Measurements from ENCODE around the gene KCNK4.

The KCNK4 gene

DNA sequence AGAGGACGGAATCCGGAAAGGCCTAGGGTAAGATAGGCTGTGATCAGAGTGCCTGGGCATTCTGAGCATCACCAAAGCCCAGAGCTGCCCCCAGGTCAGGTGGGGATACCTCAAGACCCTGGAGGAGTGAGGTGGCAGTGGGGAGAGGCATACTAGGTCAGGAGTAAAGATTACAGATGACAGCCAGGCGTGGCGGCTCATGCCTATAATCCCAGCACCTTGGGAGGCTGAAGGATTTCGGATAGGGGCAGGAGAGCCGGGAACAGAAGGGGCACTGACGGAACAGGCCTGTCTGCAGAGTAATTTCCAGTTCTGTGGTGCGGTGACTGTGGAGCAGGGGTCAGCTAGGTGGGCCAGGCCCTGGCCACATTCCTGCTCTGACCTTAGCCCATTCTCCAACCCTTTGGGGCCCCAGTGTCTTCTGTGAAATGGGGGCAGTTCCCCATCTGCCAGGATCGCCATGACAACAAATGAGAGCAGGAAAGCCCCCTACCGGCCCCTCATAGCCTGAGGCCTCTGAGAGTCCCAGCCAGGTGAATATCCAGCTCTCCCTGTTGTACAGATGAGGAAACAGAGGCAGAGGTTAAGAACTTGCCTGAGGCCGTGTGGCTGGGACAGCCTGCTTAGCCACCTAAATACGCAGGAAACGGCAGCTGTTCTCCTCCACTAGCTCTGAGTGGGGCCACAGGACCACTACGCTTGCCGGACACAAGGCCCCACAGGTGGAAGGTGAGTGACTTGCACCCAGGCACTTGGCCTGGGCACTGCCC, 15.9 kb upstream of the KCNK4 start:
- Mint-ChIP-seq H3K27ac (no peak overlapping the region), H3K9me3 (no peaks in the 10 kb centered on the region), H3K4me3 (no peak overlapping the region), H3K27me3 (no peaks in the 10 kb centered on the region), H3K4me1 (ENCODE audit: low read depth) (peaks cover 14% of the 10 kb centered on the region), H3K36me3 (ENCODE audit: low read depth) (peaks cover 43% of the 10 kb centered on the region)
- DNase-seq = no peak

DNA sequence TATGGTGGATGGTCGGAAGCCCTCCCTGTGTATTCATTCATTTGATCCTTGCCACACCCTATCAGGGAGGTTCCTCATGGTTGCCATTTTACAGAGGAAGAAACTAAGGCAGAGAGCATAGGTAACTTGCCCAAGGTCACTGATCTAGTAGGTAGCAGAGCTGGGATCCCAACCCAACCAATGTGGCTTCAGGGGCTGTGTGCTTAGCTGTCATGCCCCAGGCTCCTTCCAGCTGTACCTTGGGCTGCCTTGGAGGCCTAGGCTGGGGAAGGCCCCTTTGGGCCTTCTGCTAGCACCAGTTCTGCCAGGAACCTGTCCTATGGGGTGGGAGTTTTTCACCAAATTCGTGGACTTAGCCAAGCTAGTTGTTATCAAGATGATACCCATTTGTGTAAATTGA, 15.3 kb upstream of the KCNK4 start:
- Mint-ChIP-seq H3K36me3 (ENCODE audit: low read depth) (peaks cover 39% of the 10 kb centered on the region), H3K9me3 (no peaks in the 10 kb centered on the region), H3K4me1 (ENCODE audit: low read depth) (peaks cover 14% of the 10 kb centered on the region), H3K27me3 (no peaks in the 10 kb centered on the region), H3K4me3 (no peak overlapping the region), H3K27ac (peak overlapping the region; percentile 44)
- no peak for DNase-seq

DNA sequence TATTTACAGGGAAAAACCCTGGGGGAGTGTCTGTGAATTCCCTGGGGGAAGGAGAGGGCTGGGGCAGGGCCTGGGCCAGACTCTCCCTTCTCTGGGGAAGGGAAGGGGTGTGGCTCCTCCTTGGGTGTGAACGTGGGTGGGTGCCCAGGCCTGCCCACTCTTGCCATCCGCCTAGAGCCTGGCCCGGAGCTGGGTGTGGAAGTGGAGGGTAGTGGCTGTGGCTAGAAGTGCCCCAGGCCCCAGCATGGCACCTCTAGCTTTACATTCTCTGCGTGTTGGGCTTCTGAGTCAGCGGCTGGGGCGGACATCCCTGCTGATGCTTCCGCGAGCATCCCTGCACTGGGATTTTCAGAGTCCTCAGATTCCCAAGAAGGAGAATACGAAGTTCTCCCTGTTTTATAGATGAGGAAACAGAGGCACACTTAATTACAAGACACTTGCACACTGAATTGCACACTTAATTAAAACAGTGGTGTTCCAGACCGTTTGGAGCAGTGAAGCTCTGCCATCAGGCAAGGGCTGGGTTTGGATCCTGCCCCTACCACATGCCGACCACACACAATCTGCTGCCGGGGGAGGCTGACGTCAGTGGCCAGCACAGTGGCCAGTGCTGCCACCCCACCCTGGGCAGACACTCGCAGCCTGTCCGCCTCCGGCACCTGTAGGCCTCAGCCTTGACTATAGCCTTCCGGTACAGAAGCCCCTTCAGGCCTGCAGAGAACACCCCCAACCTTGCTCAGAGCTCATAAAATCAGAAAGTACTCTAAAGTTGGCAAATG, 14.3 kb upstream of the KCNK4 start:
- no peaks in the 10 kb centered on the region for H3K9me3 Mint-ChIP-seq
- H3K4me1 Mint-ChIP-seq (ENCODE audit: low read depth) = peaks cover 12% of the 10 kb centered on the region
- no peak overlapping the region for H3K4me3 Mint-ChIP-seq
- H3K27me3 Mint-ChIP-seq = no peaks in the 10 kb centered on the region
- H3K36me3 Mint-ChIP-seq (ENCODE audit: low read depth) = peaks cover 45% of the 10 kb centered on the region
- no peak overlapping the region for H3K27ac Mint-ChIP-seq
- no peak for DNase-seq

DNA sequence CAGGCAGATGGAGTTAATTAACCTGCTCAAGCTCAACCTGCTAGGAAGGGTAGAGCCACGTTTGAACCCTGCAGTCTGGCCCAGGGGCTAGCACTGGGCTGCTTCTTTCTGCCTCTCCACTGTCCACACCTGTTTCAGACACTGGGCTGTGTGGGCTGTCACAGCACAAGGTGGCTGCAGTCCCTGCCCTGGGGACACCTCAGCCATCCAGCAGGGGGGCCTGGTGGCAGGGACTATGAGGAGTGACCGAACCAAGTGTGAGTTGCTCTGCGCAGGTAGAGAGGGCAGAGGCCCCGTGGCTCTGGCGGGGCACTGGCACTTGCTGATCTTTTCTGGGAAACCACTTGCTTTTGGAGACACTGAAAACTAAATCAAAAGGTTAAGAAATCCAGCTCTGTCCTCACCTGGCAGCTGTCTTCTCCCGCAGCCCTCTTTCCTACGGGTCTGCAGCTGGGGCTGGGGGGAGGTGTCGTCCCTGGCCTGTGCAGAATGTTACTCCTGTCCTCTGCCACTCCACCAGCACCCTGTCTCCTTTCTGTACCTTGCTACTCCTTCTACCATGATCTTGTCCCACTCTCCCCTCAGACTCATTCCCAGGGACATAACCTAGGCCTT, 12.4 kb upstream of the KCNK4 start:
- DNase-seq = no peak
- peaks cover 47% of the 10 kb centered on the region for H3K36me3 Mint-ChIP-seq (ENCODE audit: low read depth)
- no peaks in the 10 kb centered on the region for H3K27me3 Mint-ChIP-seq
- H3K9me3 Mint-ChIP-seq = no peaks in the 10 kb centered on the region
- H3K27ac Mint-ChIP-seq = no peak overlapping the region
- H3K4me1 Mint-ChIP-seq (ENCODE audit: low read depth) = peaks cover 11% of the 10 kb centered on the region
- H3K4me3 Mint-ChIP-seq = no peak overlapping the region

DNA sequence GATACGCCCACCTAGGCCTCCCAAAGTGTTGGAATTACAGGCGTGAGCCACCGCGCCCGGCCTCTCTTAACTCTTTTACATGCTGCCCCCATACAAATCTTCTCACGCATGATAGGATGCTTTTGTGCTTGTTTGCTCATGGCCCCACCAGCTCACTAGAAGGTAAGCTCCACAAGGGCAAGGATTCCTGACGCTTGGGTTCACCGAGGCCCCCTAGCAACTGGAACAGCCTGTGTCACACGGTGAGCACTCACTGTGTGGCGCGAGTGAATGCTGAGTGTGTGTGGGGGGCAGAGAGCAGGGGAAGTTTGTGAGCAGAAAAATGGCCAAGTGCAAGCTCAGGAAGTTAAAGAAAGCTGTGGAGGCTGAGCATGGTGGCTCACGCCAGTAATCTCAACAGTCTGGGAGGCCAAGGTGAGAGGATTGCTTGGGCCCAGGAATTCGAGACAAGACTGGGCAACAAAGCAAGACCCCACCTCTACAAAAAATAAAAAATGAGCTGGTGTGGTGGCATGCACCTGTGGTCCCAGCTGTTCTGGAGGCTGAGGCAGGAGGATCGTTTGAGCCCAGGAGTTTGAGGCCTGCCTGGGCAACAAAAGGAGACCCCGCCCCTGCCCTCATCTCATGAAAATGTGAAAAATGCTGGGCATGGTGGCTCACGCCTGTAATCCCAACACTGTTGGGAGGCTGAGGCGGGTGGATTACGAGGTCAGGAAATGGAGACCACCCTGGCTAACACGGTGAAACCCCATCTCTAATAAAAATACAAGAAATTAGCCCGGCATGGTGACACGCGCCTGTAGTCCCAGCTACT, 8.9 kb upstream of the KCNK4 start:
- Mint-ChIP-seq H3K27me3 (no peaks in the 10 kb centered on the region), H3K36me3 (ENCODE audit: low read depth) (peaks cover 28% of the 10 kb centered on the region), H3K4me3 (no peak overlapping the region), H3K9me3 (no peaks in the 10 kb centered on the region), H3K4me1 (ENCODE audit: low read depth) (peaks cover 25% of the 10 kb centered on the region), H3K27ac (no peak overlapping the region)
- no peak for DNase-seq

DNA sequence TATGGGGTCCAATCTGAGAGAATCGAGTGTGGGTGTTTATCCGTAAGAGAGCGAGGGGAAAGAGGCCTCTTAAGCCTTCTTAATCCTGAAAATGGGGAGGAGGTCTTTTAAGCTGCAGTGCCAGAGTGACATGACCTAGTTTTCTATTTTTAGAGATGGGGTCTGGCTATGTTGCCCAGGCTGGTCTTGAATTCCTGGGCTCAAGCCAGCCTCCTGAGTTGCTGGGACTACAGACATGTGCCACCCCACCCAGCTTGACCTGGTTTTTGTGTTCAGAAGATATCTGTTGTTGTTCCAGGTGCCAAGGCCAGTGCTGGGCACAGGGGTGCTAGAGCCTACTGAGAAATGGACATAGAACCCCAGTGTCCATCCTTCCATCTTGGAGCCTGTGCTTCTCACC, 8.0 kb upstream of the KCNK4 start:
- peaks cover 25% of the 10 kb centered on the region for H3K4me1 Mint-ChIP-seq (ENCODE audit: low read depth)
- H3K36me3 Mint-ChIP-seq (ENCODE audit: low read depth) = peaks cover 26% of the 10 kb centered on the region
- H3K27me3 Mint-ChIP-seq = no peaks in the 10 kb centered on the region
- H3K9me3 Mint-ChIP-seq = no peaks in the 10 kb centered on the region
- H3K27ac Mint-ChIP-seq = peak overlapping the region; percentile 97
- H3K4me3 Mint-ChIP-seq = peak overlapping the region; percentile 84
- DNase-seq = no peak

DNA sequence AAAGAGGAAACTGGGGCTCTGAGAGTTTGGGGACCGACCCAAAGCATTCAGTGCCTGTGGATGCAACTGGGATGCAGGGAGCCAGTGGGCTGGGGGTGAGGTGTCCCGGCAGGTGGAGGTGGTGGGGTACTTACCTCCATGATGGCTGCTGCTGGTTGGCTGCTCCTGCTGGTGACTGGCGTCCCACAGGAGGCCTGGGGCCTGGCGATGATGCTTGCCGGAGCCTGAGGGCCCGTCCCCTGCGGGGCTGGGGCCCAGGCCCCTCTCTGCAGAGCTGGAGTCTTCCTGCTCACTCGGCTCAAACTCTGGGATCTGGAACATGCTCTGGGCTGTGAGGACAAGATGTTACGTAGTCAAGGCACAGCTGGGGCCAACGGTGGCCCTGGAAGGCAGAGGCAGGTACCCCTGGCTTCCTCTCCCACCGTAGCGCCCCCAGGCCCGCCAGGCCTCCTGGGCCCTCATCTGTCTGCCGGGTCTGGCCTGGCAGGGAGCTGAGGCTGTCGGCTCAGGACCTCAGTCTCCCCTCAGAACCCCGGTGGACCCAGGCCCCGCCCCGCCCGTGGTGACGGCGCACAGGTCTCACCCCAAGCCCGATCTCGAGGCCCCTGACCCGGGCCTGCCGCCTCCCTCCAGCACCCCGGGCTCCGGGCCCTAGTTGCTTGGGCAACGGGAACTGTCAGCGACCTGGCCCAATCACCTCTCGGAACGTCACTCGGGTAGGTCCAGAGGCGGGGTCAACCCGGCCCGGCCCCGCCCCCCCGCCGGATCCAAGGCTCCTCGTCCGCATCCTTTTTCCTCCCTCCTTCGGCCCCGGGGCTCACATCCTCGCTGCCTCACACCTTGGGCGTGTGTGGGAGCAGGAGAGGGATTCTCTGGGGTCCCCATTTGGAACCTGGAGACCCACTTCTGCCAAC, 6.8 kb upstream of the KCNK4 start, which contains the start of gene BAD:
Gene BAD (minus strand): TSS at position 618 of the 914 bp plus-strand sequence. CDS start 297 bp downstream, at position 321.
- no peaks in the 10 kb centered on the region for H3K27me3 Mint-ChIP-seq
- peaks cover 20% of the 10 kb centered on the region for H3K36me3 Mint-ChIP-seq (ENCODE audit: low read depth)
- DNase-seq = peak; percentile 95
- peak within 1 kb of the TSS; percentile 98 for H3K27ac Mint-ChIP-seq
- peaks cover 20% of the 10 kb centered on the region for H3K4me1 Mint-ChIP-seq (ENCODE audit: low read depth)
- H3K4me3 Mint-ChIP-seq = peak within 1 kb of the TSS; percentile 84
- H3K9me3 Mint-ChIP-seq = no peaks in the 10 kb centered on the region

DNA sequence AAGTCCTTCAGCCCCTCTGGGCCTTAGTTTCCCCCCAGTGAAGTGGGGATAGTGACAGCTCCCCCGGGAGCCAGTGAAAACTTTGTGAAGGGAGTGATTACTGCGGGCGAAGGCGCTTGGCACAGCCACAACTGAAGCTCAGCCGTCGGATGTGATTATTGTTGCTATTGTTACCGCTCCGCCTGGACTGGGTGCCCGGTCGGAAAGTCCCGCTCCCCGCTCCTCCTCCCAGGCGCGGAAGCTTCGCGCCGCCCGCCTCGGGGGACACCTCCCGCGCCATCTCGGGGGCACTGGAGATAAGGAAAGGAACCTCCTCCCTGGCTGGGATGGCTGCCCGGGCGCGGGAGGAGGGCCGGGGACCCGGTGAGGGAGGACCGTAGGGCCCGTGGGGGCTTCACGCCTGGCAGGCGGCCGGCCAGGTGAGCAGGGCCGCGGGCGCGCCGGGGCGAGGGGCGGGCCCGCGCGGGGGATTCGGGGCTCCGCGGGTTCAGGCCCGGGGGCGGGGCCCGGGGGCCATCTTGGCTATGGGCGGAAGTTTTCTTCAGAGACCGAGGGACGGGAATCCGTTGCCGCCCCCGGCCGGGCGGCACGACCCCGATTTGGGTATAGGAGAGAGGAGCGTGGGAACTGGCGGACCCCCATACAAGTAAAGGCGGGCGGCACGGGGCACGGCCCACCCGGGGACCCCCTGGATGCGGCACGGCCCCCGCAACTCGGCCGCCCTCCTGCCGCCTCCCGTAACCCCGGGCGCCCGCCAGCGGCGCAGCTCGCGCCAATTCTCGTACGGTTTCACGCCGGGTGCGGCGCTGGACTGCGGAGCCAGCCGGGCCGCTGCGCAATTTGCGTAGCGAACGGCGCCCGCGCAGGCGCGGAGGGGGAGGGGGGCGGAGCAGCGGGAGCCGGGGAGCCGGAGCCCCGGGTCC, 5.9 kb upstream of the KCNK4 start, which contains the start of gene GPR137:
Gene GPR137 (plus strand): TSS at position 887 of the 923 bp plus-strand sequence. CDS start 677 bp downstream, outside the sequence.
- H3K27me3 Mint-ChIP-seq = peaks cover under 1% of the 10 kb centered on the region
- no peaks in the 10 kb centered on the region for H3K9me3 Mint-ChIP-seq
- DNase-seq = peak; percentile 99
- peaks cover 18% of the 10 kb centered on the region for H3K36me3 Mint-ChIP-seq (ENCODE audit: low read depth)
- peaks cover 20% of the 10 kb centered on the region for H3K4me1 Mint-ChIP-seq (ENCODE audit: low read depth)
- H3K4me3 Mint-ChIP-seq = peak within 1 kb of the TSS; percentile 84
- peak within 1 kb of the TSS; percentile 98 for H3K27ac Mint-ChIP-seq

DNA sequence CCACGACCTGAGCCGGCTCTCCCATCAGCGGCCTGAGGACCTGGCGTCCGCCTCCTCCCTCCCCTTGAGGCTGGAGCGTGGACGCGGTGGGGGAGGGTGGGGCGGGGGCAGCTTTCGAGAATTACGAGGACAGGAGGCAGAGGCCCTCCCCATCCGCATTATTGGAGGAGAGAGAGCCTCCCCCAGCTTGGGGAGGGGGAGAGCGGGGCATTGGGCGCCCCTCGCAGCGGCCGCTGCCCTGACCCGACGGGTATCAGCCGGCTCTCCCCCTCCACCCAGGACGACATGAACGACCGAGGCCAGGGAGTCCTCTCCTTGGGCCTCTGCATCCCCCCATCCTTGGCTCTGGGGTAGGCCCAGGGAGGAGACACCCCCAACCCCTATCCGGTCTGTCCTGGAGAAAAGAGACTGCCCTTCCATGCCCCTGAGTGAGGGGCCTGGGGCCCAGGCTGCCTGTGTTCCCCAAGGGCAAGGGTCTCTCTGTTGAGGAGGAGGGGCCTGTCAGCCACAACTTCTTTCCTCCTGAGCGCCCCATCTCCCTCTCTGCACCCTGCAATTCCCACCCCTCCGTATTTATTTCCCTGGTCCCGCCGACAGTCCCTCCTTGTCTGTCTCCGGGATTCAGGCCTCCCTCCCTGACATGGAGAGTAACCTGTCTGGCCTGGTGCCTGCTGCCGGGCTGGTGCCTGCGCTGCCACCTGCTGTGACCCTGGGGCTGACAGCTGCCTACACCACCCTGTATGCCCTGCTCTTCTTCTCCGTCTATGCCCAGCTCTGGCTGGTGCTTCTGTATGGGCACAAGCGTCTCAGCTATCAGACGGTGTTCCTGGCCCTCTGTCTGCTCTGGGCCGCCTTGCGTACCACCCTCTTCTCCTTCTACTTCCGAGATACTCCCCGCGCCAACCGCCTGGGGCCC, 5.0 kb upstream of the KCNK4 start:
- Mint-ChIP-seq H3K27me3 (peaks cover 10% of the 10 kb centered on the region), H3K27ac (peak overlapping the region; percentile 78), H3K36me3 (ENCODE audit: low read depth) (peaks cover 17% of the 10 kb centered on the region), H3K4me3 (peak overlapping the region; percentile 75), H3K9me3 (no peaks in the 10 kb centered on the region), H3K4me1 (ENCODE audit: low read depth) (peaks cover 23% of the 10 kb centered on the region)
- peak; percentile 43 for DNase-seq

DNA sequence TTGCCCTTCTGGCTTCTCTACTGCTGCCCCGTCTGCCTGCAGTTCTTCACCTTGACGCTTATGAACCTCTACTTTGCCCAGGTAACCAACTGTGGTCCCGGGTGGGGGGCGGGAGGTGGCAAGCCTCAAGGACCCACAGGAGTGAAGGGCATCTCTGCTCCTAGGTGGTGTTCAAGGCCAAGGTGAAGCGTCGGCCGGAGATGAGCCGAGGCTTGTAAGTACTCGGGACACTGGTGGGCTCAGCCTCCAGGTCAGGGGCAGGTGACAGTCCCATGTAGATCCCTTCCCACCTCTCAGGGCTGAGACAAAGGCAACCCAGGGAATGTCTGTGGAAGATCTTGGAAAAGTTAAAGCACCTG, 4.3 kb upstream of the KCNK4 start:
- no peak for DNase-seq
- H3K9me3 Mint-ChIP-seq = no peaks in the 10 kb centered on the region
- H3K4me1 Mint-ChIP-seq (ENCODE audit: low read depth) = peaks cover 23% of the 10 kb centered on the region
- peaks cover 10% of the 10 kb centered on the region for H3K36me3 Mint-ChIP-seq (ENCODE audit: low read depth)
- peaks cover 11% of the 10 kb centered on the region for H3K27me3 Mint-ChIP-seq
- peak overlapping the region; percentile 75 for H3K4me3 Mint-ChIP-seq
- H3K27ac Mint-ChIP-seq = no peak overlapping the region

DNA sequence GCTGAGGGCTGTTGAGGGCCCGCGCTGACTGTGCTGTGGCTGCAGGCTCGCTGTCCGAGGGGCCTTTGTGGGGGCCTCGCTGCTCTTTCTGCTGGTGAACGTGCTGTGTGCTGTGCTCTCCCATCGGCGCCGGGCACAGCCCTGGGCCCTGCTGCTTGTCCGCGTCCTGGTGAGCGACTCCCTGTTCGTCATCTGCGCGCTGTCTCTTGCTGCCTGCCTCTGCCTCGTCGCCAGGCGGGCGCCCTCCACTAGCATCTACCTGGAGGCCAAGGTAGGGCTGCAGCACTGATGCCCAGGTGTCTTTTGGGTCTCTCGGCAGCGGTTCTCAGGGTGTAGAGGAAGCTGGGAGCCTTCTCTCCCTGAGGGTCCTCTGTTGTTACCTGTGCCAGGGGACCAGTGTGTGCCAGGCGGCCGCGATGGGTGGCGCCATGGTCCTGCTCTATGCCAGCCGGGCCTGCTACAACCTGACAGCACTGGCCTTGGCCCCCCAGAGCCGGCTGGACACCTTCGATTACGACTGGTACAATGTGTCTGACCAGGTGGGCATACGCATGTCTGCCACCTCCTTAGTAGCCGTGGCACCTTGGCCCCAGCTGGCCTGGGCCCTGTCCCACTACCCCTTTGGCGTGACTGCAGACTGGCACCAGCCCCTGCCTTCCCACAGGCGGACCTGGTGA, 3.3 kb upstream of the KCNK4 start:
- no peaks in the 10 kb centered on the region for H3K9me3 Mint-ChIP-seq
- H3K27ac Mint-ChIP-seq = no peak overlapping the region
- no peak overlapping the region for H3K4me3 Mint-ChIP-seq
- H3K4me1 Mint-ChIP-seq (ENCODE audit: low read depth) = peaks cover 23% of the 10 kb centered on the region
- no peak for DNase-seq
- peaks cover 6% of the 10 kb centered on the region for H3K36me3 Mint-ChIP-seq (ENCODE audit: low read depth)
- peaks cover 17% of the 10 kb centered on the region for H3K27me3 Mint-ChIP-seq
